GM18868 (cell line): ENCODE measurements around the gene TMEM131.

Experiments used
- ATAC-seq: cut with Tn5 transposase; IDR thresholded peaks from one replicate; pipeline ENCODE4 v1.9.1; 2021; ENCODE audit warnings: mild to moderate bottlenecking, moderate library complexity; ENCODE audit not compliant: unreplicated experiment

The TMEM131 gene

DNA sequence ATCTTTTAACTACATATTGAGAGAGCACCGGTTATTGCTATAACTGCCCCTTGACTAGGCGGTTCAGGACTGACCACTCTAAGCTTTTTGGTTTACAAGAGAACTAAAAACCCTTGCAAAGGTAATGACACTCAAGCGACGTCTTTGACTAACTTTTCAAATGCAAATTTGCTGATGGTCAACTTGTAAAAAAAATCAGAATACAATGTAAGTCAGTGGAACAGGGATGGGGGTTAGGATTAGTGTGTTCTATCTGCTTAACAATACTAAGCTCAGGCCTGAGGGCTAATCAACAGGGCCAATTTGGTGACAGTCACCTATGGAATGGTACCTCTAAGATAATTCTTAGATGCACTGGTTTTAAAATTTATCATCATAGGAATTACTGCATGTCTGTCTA lies 225.3 kb downstream of the TMEM131 start:
- no peak for ATAC-seq

DNA sequence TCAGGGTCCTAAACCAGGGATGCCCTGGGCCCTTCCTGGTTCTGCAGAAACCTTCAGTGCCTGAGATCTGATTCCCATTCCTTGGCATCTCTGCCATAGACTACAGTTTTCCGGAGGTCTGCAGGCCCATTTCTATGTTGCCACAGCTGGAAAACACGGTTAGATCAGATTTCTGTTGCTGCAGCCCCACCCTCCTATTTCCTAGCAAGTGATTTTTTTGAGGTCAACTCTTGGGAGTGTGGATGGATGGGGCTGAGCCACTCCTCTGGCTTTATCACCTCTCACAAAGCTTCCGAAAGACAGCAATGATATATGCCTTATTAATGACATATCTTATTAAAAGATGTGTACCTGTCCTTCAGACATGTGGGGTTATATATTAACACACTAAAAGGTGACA lies 226.0 kb downstream of the TMEM131 start:
- no peak for ATAC-seq

DNA sequence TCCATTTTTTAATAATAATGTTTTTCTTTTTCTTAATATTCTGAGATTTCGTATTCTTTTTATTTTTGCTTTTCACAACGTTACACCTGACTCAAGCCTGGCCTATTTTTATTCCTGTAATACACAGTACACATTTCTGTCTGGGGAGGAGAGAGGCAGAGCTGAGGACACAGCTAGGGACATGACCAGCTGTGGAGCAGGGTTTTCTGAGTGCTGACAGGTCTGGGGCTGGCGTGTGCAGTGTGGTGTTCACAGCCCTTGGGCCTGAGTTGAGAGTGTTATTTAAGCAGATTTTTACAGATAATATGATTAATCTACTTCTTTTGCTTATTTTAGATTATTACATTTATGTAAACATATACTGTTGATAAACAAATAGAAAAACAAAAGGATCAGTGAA lies 226.4 kb downstream of the TMEM131 start:
- ATAC-seq: no peak

DNA sequence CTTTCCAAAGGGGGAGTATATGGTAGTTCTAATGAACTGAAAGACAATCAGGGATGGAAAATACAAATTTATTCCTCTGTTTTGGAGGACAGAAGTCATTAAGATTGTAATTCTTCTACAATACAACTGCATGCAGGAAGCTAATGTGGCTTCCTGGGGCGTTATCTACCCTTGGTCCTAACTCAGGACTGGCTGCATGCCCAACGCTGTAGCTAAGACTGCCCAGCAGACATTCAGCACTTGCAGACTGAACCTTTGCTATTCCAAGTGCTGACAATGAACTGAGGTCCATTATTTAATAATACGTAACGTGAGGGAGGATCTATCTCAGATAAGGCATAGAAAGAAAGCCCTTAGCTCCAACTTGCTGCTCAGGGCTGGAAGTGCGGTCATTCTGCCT lies 229.2 kb downstream of the TMEM131 start:
- no peak for ATAC-seq

DNA sequence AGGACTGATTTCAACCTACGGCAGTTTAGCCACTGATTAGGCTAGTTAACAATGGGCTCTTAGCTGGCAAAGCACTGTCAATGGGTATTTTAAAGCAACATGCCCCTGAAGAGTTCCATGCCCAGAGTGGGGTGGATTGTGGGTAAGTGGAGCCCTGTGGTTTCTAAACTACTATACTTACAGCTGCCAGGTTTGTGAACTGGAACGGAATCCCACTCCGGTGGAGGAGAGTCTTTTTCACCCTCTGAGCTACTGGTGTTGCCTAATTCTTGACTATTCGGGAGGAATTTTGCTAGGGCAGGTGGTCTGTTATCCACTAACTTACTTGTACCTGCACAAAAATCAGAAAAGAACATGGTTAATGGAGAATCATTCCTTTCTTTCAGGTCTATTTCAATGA lies 229.8 kb downstream of the TMEM131 start:
- no peak for ATAC-seq

DNA sequence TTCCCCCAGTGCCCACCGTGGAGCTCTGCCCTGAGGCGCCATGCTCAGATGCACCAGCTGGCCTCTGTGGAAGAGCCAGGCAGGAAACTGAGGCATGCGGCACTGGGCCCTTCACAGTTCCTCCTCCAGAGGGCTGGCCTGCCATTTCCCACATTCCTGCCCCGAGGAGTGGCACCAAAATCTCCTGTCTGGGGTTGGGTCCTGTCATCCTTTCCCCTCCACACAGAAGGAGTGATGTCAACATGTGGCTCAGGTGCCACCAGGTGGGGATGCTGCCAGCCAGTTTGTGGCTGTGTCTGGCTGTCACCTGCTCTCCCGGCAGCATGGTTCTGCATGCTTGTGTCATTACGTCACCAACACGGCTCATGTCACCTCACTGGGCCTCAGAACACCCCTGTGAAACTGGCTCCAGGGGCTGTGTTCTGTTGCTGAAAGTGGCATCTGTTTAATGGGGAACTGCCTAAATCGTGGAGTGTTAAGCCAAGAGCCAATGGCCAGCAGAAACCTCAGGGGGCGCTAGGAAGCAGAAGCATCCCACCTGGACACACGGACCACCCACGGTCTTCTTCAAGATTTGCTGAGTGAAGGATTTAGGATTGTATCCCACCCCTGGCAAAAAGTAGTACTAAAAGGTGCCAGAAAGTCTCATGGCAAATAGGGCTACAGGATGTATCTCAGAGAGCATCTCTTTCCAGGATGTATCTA lies 231.0 kb downstream of the TMEM131 start:
- no peak for ATAC-seq

DNA sequence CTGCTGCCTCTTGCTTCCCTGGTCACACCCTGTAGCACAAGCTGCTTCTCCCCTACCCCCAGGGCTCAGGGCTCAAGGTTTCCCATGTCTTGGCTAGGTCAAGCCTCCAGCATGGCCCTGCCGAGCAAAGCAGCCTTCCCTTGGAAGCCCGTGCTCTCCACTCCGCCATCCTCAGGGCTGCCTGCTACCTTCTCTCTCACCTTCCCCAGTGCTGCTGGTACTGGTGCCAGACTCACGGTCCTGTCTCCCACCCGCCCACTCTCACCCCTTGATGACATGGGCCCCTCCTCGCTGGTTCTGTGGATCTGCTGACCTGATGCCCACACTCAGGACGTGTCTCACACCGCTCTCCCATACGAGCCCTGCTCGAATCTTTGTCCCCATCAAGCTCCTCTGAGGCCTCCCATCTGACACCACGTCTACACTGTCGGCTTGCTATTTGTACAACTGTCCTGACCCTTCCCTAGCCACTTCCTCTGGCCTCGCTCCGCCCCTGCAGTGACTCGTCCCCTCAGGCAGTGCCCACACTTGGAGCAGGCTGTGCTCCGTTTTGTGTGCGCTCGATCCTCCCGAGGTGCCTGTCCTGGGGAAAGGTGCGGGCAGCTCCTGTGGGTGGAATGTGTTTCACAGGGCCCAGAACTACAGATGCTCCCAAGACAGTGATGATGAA lies 232.4 kb downstream of the TMEM131 start:
- ATAC-seq: no peak

DNA sequence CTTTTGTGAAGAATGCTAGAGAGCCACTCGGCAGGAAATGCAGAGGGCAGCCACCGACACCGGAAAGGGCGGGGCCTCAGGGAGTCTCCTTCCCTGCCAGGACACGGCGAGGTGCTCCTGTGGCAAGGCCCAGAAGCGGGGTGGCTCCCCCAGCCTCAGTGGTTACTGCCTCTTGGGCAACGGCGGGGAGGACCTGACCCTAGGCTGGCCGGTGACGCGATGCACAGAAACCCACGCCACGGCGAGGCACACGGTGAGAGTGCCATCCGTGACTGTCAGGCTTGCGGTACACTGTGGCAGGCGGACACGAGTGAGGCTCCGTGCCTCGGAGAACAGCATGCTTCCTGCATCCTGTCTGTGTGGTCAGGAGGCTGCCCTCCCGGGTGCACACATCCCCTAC lies 234.6 kb downstream of the TMEM131 start:
- ATAC-seq: no peak

DNA sequence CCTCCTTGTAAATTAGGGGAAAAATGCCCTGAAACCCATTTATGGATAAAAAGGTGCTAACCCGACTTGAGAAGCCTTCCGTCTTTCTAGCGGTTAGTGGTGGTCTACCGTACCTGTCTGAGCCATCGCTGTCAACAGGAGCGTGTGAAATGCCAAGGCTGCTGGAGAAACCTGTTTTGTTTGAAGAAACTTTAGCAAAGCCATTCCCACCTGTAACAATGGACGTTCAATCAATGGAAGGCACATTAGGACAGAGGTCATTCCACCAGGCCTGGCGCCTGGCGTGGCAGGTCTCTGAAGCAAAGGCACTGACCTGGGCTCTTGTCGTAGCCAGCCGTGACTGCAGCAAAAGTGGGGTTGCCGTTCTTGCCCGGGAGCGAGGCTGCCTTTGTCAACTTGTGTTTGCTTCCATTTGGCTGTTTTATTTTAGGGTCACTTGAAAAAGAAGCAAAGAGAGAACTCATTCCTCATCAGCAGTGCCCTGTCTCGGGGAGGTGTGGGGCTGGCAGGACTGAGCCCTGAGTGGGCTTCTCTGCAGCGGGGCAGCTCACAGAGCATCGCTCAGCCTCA lies 235.2 kb downstream of the TMEM131 start:
- no peak for ATAC-seq

DNA sequence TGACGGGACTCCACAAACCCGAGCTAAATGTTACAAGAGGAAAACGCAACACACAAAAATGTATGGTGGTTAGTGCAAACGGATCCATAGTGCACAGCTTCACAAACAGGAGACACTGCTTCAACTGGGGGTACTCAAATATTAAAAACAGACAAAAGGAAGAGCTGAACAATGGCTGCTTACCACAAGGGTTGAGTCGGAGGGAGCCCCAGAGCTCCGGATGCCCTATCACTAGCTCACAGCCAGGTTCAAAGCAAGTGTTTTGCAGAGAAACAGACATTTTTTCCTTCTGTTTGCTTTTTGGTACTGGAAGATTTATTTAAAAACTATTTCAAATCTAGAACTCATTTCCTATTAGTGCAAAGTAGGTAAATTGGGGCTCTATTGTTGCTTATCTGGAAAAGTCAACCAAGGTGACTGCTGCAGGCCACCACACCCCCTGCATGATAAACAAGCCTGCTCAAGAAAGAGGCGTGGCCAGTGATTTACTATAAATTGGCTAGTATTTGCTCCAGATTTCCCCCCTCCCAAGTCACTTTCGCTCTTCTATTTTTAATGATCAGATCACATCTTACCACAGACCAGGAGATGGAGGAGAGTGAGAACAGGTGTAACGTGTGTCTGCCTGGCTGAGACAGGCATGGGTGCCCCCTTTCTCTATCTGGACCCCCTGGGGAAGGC lies 235.9 kb downstream of the TMEM131 start:
- no peak for ATAC-seq

DNA sequence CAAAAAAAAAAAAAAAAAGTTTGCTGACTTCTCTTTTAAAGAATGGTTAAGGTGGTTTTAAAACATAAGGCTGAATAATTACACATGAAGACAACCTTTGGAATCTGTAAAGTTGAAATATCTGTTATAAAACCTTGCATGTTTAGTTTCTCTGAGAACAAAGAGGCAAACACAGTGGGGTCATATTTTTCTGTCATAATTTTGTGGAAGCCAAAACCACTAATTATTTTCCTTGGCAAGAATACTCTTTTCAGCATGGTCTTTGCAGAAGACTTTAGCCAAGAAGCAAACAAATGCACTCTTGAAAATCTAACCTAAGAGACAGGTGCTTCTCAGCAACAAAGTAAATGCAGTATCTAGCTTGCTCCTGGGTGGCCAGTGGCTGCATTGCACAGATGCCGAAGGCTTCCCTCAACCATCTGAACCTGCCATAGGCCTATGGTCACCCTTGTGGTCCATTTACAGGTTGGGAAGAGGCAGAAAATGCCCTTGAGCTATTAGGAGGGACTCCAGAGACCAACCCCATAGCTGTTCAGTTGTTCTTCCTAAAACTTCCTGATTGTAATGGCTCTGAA lies 237.5 kb downstream of the TMEM131 start:
- ATAC-seq: no peak

DNA sequence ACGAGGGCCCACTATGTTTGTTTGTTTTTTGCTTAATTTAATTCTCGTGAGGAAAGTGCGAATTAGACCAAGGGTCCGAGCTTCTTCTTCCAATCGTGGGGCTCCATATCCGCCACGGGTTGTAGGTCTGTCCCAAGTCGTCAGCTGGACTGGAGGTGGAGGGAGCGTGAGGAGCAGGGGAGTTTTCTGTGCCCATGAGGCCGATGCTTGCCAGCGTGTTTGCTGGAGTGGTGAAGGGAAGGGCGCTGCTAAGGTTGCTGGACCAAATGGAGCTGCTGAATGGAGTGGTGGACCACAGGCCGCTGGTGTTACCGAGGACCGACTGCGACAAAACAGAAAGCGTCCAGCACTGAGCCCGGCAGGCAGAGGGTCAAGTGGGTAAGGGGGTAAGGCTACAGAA lies 238.7 kb downstream of the TMEM131 start:
- ATAC-seq: no peak

DNA sequence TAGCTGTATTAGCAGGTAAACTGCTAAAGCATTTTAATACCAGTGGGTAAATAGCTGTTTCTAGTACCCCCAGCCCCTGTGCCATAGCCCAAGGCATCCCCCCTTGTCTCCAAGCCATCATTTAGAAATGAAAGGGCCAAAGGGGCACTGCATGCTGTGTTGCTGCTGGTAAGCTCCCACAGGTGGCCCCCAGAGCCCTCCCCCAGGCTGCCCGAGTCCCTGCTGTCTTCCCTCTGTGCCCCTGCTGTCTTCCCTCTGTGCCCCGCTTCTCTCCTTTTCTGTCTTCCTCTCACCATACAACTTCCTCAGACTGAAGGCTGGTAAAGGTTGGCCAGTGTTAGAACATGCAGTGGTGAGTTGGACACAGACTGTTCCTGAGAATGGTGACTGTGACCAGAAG lies 240.3 kb downstream of the TMEM131 start:
- ATAC-seq: no peak

DNA sequence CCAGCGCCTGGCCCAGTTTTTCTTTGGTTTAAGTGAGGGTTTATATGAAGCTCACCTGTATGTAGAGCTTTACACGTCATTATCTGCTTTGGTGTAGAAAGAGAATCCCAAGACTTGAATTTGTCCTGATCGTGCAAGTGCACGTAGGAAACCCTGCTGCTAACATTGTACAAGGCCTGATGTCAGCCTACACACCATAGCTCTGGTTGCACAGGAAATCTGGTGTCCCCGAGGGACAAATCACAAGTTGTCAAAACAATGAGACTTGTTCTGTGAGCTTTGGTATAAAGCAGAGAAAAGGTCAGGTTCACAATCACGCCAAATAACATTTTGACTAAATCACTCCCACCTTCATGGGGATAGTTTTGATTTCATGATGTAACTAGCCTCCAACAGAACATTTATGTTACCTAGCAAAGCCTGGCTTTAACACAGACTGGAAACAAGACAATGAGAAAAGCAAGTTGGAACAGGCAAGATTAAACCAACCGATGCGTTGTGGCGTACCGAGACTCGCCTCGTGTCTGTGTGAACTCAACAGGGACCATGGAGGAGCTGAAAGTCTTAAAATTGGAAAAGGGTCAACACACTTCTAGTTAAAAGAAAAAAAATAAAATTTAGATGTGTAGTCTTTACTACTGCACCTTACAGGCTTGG lies 240.9 kb downstream of the TMEM131 start:
- no peak for ATAC-seq

DNA sequence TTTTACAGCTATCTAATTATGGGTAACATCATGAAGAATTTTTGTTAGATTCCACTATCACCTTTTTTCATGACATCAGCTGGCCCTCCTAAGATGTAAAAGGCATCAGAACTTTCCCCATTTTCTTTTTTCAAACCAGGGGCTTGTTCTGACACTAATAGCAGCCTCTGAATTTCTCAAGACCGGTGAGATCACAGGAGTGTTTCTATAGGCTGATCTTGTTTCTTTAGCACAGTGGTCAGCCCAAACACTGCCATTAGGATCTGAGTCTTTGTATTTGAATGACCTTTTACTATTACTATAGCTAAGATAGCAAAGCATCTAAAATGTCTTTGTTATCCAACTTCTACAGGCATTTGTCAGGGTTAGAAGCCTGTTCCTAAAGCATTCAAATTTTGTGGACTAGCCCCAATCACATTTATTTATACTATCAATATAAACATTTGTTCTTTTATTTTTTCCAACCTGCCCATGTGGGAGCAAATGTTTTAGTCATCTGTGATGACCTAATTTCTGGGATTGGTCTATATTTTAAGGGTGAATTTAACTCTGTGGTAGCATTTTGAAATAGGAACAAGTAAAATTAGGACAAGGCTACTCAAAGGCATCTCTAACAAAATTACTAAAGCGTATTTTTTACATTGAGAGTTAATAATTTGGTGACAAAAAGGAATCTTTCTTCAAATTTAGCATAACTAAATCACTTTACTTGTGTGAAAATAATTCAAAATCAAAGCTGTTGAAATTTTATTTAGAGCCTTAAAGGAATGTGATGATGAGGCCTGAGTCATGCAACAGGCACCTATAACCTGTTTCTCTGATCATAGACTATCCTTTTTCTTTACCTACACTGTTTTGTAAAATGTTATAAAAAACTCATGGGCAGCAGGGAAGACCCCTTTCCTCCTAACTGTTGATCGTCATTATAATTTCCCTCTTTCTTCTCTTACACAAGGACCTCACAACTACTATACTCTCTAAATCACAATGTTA lies 243.1 kb downstream of the TMEM131 start:
- no peak for ATAC-seq

DNA sequence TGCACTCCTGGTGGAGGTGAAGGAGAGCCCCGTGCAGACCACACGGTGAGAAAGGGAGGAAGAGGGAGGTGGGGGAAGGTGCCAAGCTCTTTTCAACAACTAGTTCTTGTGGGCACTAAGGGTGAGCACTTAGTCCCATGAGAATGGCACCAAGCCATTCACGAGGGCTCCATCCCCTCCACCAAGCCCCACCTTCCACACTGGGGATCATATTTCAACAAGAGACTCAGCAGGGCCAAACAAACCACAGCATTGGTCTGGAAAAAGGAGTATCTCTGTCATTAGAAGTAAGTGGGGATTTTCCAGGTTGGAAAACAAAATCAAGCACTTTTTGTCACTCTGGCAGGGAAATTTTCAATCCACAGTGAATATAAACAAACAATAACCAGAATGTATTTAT lies 244.0 kb downstream of the TMEM131 start:
- ATAC-seq: no peak

DNA sequence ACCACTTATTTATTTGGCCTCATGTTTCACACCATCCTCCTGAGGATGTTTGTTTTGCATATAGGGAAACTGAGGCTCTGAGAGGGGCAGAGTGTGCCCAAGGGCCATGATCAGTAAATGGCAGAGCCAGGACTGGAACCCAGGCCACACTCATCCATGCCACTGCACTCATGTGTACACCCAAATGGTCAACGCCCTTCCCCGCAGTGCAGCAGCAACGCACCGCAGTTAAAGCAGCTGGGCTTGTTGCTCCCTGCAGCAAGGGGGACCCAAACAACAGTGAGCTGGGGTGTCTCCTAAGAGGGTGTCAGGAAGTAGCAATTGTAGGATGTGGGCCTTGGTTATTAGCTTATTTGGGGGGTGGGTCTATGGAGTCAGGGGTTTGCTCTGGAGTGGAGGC lies 245.7 kb downstream of the TMEM131 start:
- ATAC-seq: no peak

DNA sequence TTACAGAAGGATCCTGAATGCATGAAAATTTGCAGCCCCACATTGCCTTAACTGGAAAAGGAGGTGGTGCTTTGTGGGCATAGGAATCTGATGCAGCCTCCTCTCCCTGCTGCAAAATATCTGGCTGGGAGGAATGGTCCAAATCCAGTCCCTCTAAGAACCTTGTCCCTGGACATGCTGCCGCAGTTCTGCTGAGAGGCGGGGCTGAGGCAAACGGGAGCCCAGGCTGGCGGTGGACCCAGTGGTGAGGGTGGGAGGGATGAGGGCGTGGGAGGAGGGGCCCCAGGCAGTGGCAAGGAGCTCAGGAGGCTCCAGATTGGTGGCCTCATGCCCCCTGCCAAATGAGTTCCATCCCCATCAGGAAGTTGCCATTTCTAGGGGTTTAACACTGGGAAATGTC lies 246.2 kb downstream of the TMEM131 start:
- no peak for ATAC-seq

DNA sequence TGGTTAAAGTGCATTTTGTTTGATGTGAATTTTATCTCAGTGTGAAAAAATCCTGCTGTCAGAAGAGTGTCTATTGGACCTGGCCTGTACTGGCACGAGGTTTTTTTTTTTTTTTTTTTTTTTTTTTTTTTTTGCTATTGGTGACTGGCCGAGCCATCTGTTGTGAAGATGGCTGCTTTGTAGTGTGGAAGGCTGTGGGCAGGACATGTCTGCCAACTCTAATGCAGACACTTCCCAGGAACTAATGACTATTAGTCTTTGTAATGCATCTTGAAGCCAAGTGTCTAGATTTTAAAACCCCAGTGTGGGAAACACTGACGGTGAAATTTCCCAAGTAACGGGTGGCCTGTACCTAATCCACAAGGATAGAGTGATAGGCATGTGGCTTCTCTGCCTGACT lies 248.0 kb downstream of the TMEM131 start:
- ATAC-seq: no peak

DNA sequence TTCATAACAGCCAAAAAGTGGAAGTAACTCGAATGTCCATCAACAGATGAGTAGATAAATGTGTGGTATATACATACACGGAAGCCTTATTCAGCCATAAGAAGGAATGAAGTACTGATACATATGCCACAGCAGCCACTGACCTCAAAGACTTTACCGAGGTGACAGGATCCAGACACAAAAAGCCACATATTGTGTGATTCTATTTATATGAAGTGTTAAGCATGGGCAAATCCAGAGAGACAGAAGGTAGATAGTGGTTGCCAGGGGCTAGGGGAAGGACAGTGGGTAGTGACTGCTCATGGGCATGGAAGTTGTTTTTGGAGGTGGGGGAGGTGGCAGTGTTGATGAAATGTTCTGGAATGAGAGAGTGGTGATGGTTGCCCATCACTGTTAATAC lies 248.5 kb downstream of the TMEM131 start:
- no peak for ATAC-seq
